Lower lobe of right lung (tissue), 2 donors: ENCODE data around the gene TUBA8. TPM values are rescaled to one million over a fixed set of nuclear protein-coding genes. Genes with fewer than 3 reads are reported as not detected.

Source experiments
- ATAC-seq, 2 donors: fragments of 200-7000 bp; cut with Tn5 transposase; one replicate each; pipeline ENCODE4 v1.9.1; 2020 to 2022; ENCODE audit warnings: mild to moderate bottlenecking in 2 of 2, moderate library complexity in 2 of 2
- DNase-seq: peaks from one replicate; pipeline ENCODE4 v3.0.0-alpha.2; 2020
- H3K27ac ChIP-seq: fragments of 200-600 bp; one replicate; pipeline ENCODE4 v1.8.0; 2022
- H3K27me3 ChIP-seq: fragments of 200-600 bp; one replicate; pipeline ENCODE4 v1.8.0; 2022; ENCODE audit warnings: low read depth
- H3K36me3 ChIP-seq: fragments of 200-600 bp; one replicate; pipeline ENCODE4 v1.8.0; 2022; ENCODE audit warnings: mild to moderate bottlenecking
- H3K4me1 ChIP-seq: fragments of 200-600 bp; one replicate; pipeline ENCODE4 v1.8.0; 2022
- H3K4me3 ChIP-seq: fragments of 200-600 bp; one replicate; pipeline ENCODE4 v1.8.0; 2022; ENCODE audit warnings: mild to moderate bottlenecking
- H3K9me3 ChIP-seq: fragments of 200-600 bp; one replicate; pipeline ENCODE4 v1.8.0; 2022
- intact Hi-C: fragments of 100-400 bp; cut with DNase I; formaldehyde crosslinking; loops from one replicate; pipeline ENCODE4 v1.11.0; 2022
- total RNA-seq: library from RNA; stranded (reverse); fragmentation: NEBNext Ultra II Directional; extraction: Animal tissue kit (Norgen Biotek cat#: 25700); gene quantifications from one replicate; pipeline ENCODE4 v1.2.1, GENCODE V29; 2021
- TF ChIP-seq, protein P1 (sequence below): fragments of 200-600 bp; IDR thresholded peaks from one replicate; pipeline ENCODE4 v1.8.0; 2022; ENCODE audit warnings: antibody characterized with exemption, mild to moderate bottlenecking
- donor health status: DM: no; HTN: yes; CAD: no; lungs with severe emphysema.

TUBA8 gene
- total RNA-seq, 1 donor from 2014 or later, result 1.3 TPM

- no peaks in the 10 kb centered on the region for H3K9me3 ChIP-seq
- H3K4me3 ChIP-seq, result no peak overlapping the region
- no peak overlapping the region for H3K27ac ChIP-seq
- peaks cover 24% of the 10 kb centered on the region for H3K4me1 ChIP-seq
- ATAC-seq (no peak), DNase-seq (no peak)
- H3K36me3 ChIP-seq, result peaks cover 11% of the 10 kb centered on the region
- H3K27me3 ChIP-seq, result no peaks in the 10 kb centered on the region
- intact Hi-C loops, result no loop called here
- TF ChIP-seq, protein P1, sequence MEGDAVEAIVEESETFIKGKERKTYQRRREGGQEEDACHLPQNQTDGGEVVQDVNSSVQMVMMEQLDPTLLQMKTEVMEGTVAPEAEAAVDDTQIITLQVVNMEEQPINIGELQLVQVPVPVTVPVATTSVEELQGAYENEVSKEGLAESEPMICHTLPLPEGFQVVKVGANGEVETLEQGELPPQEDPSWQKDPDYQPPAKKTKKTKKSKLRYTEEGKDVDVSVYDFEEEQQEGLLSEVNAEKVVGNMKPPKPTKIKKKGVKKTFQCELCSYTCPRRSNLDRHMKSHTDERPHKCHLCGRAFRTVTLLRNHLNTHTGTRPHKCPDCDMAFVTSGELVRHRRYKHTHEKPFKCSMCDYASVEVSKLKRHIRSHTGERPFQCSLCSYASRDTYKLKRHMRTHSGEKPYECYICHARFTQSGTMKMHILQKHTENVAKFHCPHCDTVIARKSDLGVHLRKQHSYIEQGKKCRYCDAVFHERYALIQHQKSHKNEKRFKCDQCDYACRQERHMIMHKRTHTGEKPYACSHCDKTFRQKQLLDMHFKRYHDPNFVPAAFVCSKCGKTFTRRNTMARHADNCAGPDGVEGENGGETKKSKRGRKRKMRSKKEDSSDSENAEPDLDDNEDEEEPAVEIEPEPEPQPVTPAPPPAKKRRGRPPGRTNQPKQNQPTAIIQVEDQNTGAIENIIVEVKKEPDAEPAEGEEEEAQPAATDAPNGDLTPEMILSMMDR, result no peak
Measured at GRCh38 chr22:18075101-18075719, 35.4 kb upstream of the TUBA8 start.

DNA sequence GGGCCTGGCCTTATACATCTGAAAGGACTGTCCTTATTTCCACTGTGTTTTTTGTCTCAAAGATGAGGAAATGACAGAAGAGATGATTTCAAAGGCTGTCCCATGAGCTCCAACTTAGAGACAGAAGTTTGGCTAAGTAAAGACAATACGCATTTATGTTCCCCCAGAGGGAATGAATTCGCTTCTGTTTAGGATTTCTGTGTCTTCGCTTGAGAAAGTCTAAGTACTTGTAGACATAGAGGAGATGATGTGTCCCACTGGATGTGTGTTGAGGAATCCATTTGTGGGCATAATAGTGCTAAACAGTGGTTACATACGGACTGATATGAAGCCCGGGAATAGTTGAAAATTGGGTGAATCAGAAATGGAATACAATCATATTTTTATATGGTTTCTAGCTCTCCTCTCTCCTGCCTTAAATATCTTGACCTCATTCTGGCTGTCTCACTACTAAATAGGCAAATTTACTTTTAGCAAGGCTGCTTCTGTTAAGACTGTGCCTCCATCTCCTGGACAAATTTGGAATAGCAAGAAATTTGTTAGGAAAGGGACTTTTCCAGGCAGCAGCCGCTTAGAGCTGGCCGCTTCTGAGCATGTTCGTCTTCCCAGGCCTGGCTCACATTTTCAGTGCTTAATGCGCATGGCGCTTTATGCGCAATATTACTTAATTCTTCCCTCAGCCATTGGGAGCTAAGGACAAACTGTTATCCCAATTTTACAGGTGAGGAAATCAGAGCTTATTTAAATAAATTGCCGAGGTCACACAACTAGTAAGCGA lies 34.7 kb upstream of the TUBA8 start:
- intact Hi-C loops, result no loop called here
- peak; percentile 52 to 58 for ATAC-seq
- H3K27ac ChIP-seq, result no peak overlapping the region
- peaks cover 17% of the 10 kb centered on the region for H3K36me3 ChIP-seq
- H3K9me3 ChIP-seq, result no peaks in the 10 kb centered on the region
- DNase-seq, result peak; percentile 55
- H3K27me3 ChIP-seq, result no peaks in the 10 kb centered on the region
- H3K4me3 ChIP-seq, result no peak overlapping the region
- TF ChIP-seq, protein P1, result peak; percentile 85
- H3K4me1 ChIP-seq, result peaks cover 24% of the 10 kb centered on the region

DNA sequence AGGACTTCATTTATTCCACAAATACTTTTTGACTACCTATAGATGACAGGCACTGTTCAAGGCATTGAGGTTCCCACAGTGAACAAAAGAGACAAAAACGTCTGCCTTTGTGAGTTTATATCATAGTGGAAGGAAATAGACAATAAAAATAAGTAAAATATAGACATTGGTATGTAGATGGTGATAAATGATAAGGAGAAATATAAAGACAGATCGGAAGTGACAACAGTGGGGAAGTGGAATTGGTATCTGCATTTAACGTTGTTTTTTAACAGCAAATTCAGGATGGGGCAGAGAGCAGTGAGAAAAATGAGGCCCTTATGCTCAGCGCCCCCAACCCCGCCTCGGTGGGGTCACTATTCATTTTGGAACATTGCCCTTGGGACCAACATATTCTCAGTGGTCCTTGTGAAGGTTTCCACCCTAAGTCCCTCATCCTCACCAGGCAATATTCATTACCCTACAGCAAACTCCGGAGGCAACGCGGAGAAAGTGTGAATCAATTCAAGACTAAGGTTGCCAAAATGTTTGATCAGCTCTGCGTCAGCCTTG lies 33.4 kb upstream of the TUBA8 start:
- peaks cover 24% of the 10 kb centered on the region for H3K4me1 ChIP-seq
- peaks cover 29% of the 10 kb centered on the region for H3K36me3 ChIP-seq
- intact Hi-C loops, result no loop called here
- H3K27ac ChIP-seq, result peak overlapping the region; percentile 86
- H3K27me3 ChIP-seq, result no peaks in the 10 kb centered on the region
- no peaks in the 10 kb centered on the region for H3K9me3 ChIP-seq
- TF ChIP-seq, protein P1, result no peak
- H3K4me3 ChIP-seq, result peak overlapping the region; percentile 99
- DNase-seq (no peak), ATAC-seq (no peak)

- intact Hi-C loops, result no loop called here
- Histone ChIP-seq H3K4me3 (peak within 1 kb of the TSS; percentile 99), H3K4me1 (peaks cover 24% of the 10 kb centered on the region), H3K27me3 (no peaks in the 10 kb centered on the region), H3K9me3 (no peaks in the 10 kb centered on the region), H3K36me3 (peaks cover 35% of the 10 kb centered on the region), H3K27ac (peak within 1 kb of the TSS; percentile 86)
- ATAC-seq (peak; percentile 99 to 100), DNase-seq (peak; percentile 96)
- TF ChIP-seq, protein P1, result no peak
Measured at GRCh38 chr22:18077639-18078328, 32.8 kb upstream of the TUBA8 start, which contains the start of gene PEX26. Gene PEX26 (plus strand): TSS chr22:18077990. CDS start chr22:18078377, 387 bp downstream.

DNA sequence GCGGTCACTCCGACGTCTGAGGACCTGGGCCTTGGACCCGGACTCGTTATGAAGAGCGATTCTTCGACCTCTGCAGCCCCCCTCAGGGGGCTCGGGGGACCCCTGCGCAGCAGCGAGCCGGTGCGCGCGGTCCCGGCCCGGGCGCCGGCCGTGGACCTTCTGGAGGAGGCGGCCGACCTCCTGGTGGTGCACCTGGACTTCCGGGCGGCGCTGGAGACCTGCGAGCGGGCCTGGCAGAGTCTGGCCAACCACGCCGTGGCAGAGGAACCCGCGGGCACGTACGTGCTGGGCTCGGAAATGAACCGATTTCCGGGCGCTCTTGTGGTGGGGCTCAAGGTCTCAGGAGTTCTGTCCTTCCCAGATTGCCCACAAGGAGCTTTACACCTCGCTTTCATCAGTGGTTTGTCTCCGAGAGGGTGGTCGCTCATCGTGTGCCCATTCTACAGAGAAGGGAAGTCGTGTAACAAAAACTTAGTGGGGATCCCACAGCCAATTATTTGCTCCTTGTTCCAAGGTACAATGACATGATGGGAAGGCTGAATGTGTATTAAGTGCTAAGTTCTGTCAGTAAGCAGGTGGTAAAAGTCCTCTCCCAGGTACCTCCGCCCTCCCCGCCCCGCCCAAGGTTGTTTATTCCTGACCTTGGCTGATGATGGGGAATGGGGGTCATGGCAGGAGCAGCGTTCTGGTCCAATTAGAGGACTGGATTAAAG lies 32.1 kb upstream of the TUBA8 start:
- Histone ChIP-seq H3K36me3 (peaks cover 42% of the 10 kb centered on the region), H3K4me1 (peaks cover 24% of the 10 kb centered on the region), H3K4me3 (peak overlapping the region; percentile 99), H3K27me3 (no peaks in the 10 kb centered on the region), H3K9me3 (no peaks in the 10 kb centered on the region), H3K27ac (peak overlapping the region; percentile 86)
- TF ChIP-seq, protein P1, result no peak
- DNase-seq, result peak; percentile 70
- intact Hi-C loops, result no loop called here
- ATAC-seq, result peak; percentile 67
